HL-60 (cell line): ENCODE results near the gene PGR.

Experiments used
- DNase-seq, 2 experiments: peaks; one replicate each; pipeline ENCODE4 v3.0.0-alpha.2; 2010 to 2020; ENCODE audit warnings: low read depth in 1 of 2, low spot score in 1 of 2
- H3K27ac ChIP-seq: fragments of 250-450 bp; sonication (Bioruptor Pico); replicated peaks from 2 replicates; pipeline ENCODE4 v1.5.1; 2020; ENCODE audit warnings: mild to moderate bottlenecking, moderate library complexity
- H3K27me3 ChIP-seq: fragments of 250-450 bp; sonication (Bioruptor Pico); 2 replicates; pipeline ENCODE4 v1.5.1; 2021; ENCODE audit warnings: mild to moderate bottlenecking, moderate library complexity; ENCODE audit not compliant: insufficient read depth, poor library complexity, severe bottlenecking
- H3K4me3 ChIP-seq: replicated peaks from 2 replicates; pipeline ENCODE4 v1.5.1; 2011; ENCODE audit warnings: mild to moderate bottlenecking, control low read depth, low read length; ENCODE audit not compliant: insufficient read depth
- CTCF ChIP-seq: IDR thresholded peaks from one replicate; pipeline ENCODE4 v1.5.1; 2011; ENCODE audit warnings: low read length, control low read depth, inconsistent platforms; ENCODE audit not compliant: insufficient read depth
- GABPA ChIP-seq: IDR thresholded peaks from 2 replicates; pipeline ENCODE4 v1.6.1; 2012; ENCODE audit warnings: low read depth
- POLR2AphosphoS5 ChIP-seq: IDR thresholded peaks from 2 replicates; pipeline ENCODE4 v1.6.1; 2012; ENCODE audit warnings: low read depth
- REST ChIP-seq: IDR thresholded peaks from 2 replicates; pipeline ENCODE4 v1.6.1; 2012; ENCODE audit warnings: low read depth; ENCODE audit not compliant: insufficient replicate concordance
- SPI1 ChIP-seq: IDR thresholded peaks from 2 replicates; pipeline ENCODE4 v1.6.1; 2012; ENCODE audit warnings: low read depth, mild to moderate bottlenecking, borderline replicate concordance

PGR gene

GRCh38 chr11:101031713-101032112 lies 97.9 kb downstream of the PGR start:
- Histone ChIP-seq H3K4me3 (no peak overlapping the region), H3K27me3 (no peaks in the 10 kb centered on the region), H3K27ac (no peak overlapping the region)
- DNase-seq = no peak
- TF ChIP-seq REST = no peak
- no peak for TF ChIP-seq SPI1
- no peak for TF ChIP-seq POLR2AphosphoS5
- no peak for TF ChIP-seq CTCF
- no peak for TF ChIP-seq GABPA

- Histone ChIP-seq H3K4me3 (no peak overlapping the region), H3K27me3 (no peaks in the 10 kb centered on the region), H3K27ac (no peak overlapping the region)
- no peak for DNase-seq
- TF ChIP-seq CTCF (no peak), GABPA (no peak), REST (no peak), POLR2AphosphoS5 (no peak), SPI1 (no peak)
These were observed 98.9 kb downstream of the PGR start for GRCh38 chr11:101030692-101031091.

- no peaks in the 10 kb centered on the region for H3K27me3 ChIP-seq
- no peak overlapping the region for H3K4me3 ChIP-seq
- H3K27ac ChIP-seq = no peak overlapping the region
- DNase-seq = no peak
- TF ChIP-seq POLR2AphosphoS5 (no peak), GABPA (no peak), CTCF (no peak), SPI1 (no peak), REST (no peak)
These were observed 99.6 kb downstream of the PGR start for GRCh38 chr11:101030015-101030414.
